Measurements from ENCODE around the gene SPATA33.
"Not testable (repeated sequence)": the region's sequence is repeated elsewhere in the genome, so short reads cannot be mapped to it uniquely, and the experiment has no call there.

Gene SPATA33

DNA sequence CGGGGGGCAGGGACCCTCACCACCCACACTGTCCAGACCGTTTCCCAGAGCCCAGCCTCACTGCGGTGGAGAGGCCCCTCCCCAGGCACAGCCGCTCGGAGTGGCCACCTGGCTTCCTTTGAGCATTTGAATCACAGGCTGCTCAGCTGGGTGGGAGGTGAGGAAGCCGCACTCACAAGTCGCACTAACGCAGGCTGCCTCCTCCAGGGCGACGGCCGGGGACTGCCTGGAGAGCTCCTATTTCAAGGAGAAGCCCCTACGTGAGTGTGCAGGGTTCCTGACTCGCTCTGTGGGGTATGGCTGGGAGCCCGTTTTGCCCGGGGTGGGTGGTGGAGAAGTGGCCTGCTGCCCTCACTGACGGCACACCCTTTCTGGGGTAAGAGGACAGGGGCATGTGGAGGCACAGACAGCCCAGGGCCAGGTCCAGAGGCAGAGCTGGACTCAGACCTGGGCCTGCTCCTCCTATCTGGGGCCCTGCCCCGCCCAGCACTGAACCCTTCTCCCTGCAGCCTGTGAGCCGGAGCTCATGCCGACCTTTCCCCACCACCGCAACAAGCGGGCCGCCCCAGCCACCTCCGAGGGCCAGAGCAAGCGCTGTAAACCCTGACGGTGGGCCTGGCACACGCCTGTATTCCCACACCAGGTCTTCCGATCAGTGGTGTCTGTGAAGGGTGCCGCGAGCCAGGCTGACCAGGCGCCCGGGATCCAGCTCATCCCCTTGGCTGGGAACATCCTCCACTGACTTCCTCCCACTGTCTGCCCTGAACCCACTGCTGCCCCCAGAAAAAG is 37.6 kb downstream of the SPATA33 start:
- no peak for DNase-seq

DNA sequence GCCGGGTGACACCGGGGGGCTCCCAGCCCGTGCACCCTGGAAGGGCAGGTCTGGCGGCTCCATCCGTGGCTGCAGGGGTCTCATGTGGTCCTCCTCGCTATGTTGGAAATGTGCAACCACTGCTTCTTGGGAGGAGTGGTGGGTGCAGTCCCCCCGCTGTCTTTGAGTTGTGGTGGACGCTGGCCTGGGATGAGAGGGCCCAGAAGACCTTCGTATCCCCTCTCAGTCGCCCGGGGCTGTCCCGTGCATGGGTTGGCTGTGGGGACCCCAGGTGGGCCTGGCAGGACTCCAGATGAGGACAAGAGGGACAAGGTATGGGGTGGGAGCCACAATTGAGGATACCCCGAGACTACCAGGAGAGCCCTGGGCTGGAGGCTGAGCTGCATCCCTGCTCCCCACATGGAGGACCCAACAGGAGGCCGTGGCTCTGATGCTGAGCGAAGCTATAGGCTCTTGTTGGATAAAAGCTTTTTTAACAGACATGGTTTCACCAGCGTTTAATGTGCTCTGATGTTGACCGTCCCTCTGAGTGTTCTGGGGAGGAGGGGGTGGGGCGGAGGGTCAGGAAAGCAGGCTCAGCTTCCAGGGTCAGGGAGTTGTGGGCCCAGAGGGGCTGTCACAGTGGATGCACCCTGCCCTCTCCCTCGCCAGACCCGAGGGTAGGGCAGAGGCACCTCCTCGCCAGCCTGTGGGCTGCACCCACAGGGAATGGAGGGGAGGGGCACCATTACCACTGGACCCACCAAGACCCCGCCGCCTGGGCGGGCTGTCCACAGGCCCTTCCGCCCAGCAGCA is 38.4 kb downstream of the SPATA33 start:
- DNase-seq = no peak

DNA sequence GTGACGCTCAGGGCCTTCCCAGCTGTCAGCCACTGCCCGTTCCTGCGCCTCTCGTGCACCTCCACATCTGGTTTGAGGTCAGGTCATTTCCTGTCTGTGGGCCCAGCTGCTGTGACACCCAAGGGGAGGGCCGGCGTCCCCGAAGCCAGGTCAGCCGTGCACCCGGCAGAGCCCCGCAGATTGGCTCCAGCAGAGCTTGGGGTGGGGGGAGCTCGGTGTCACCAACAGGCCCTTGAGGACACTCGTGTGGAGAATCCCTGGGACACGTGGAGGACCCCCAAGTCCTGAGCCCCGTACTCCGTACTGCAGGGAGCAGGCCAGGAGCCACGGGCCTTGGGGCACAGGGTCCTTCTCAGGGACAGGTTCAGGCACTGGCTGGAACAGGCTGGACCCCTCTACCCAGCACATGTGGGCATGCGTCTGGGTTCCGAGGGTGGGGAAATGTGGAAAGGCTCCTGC is 39.1 kb downstream of the SPATA33 start:
- DNase-seq = no peak

DNA sequence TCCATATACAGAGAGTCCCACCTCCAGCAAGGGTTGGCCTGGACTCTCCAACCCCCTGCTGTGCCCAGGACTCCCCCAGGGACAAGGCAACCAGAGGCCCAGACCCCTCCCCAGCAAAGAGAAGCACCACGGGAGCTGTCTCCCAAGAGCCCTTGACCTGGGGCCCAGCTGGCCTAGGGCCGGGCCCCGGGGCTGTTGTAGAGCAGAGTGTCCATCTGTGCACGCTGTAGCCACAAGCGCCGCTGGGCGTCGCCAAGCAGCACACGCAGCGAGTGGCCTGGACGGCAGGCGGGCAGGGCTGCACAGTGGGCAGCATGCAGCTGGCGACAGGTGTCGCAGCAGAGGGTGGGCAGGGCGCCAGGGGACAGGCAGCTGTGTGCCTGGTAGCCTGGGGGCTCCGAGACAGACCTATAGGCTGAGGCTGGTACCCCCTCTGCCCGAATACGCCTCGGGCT is 39.6 kb downstream of the SPATA33 start:
- DNase-seq = no peak

DNA sequence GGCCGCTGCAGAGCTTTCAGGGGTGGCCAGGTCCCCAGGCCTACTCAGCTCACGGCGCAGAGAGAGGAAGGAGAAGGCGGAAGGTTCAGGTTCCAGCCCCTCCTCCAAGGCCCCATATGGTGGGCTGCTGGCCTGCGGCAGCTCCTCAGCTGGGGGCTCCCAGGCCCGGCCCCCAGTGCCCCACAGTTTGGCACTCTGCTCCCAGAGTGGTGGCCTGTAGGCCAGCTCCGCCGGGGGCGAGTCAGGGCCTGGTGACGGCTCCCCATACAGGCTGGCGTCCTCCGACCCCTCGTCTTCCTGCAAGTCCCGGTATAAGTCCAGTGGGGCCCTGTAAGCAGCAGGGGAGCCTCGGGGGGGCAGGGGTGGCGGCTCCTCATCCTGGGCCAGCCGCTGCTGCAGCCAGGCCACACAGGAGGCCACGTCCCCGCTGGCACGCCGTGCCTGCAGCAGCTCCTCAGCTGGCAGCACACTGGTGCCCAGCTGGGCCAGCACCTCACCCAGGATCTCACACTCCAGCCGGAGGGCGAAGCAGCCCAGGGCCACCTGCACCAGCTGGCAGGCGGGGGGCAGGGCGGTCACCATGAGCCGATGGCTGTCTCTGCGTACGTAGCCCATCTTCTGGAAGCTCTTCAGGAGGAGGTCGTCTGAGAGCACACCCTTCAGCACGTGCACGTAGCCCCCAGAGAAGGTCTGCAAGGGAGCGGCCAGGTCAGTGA is 40.1 kb downstream of the SPATA33 start:
- DNase-seq = no peak

DNA sequence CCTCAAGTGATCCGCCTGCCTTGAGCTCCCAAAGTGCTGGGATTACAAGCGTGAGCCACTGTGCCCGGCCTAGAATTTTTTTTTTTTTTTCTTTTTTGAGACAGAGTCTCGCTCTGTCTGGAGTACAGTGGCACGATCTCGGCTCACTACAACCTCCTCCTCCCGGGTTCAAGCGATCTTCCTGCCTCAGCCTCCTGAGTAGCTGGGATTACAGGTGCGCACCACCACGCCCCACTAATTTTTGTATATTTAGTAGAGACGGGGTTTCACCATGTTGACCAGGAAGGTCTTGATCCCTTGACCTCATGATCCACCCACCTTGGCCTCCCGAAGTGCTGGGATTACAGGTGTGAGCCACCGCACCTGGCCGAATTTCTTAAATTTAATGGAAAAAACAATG is 41.1 kb downstream of the SPATA33 start:
- not testable (repeated sequence) for DNase-seq

DNA sequence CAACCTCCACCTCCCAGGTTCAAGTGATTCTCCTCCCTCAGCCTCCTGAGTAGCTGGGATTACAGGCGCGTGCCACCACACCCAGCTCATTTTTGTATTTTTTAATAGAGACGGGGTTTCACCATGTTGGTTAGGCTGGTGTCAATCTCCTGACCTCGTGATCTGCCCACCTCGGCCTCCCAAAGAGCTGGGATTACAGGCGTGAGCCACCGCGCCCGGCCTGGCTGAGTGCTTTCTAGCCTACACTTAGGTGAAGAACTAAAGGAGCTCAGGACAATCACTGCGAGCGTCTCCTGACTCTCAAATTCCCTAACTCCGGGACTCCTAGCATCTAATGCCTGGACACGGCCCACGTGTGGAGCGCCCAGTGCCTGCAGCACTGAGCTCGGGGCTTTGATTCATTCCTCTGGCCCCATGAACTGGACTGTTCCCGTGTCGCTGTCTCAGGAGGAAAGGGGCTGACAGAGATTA is 42.0 kb downstream of the SPATA33 start:
- DNase-seq = not testable (repeated sequence)

DNA sequence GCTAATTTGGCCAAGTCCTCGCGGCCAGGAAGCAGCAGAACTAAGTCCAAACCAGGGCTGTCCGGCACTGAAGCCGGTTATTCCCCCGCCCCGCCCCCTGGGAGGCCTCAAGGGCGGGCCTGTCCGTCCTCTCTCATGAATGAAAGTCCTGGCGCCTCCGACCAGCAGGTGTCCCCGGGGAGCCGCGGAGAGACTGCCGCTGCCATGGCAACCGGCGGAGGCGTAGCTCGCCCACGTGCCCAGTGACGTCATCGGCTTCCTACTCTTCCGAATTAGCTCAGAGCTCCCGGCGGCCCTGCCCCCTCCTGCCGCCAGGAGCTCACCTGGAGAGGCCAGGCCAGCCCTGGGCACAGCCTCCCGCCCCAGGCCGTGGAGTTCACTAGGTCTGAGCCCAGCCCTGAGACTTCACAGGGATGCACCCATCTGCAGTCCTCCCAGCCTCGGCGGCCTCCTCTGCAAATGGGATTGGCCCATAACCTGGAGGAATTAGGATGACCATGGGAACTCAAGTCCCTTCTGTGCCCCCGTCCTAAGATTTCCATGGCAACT is 42.5 kb downstream of the SPATA33 start:
- DNase-seq = peak; percentile 98

DNA sequence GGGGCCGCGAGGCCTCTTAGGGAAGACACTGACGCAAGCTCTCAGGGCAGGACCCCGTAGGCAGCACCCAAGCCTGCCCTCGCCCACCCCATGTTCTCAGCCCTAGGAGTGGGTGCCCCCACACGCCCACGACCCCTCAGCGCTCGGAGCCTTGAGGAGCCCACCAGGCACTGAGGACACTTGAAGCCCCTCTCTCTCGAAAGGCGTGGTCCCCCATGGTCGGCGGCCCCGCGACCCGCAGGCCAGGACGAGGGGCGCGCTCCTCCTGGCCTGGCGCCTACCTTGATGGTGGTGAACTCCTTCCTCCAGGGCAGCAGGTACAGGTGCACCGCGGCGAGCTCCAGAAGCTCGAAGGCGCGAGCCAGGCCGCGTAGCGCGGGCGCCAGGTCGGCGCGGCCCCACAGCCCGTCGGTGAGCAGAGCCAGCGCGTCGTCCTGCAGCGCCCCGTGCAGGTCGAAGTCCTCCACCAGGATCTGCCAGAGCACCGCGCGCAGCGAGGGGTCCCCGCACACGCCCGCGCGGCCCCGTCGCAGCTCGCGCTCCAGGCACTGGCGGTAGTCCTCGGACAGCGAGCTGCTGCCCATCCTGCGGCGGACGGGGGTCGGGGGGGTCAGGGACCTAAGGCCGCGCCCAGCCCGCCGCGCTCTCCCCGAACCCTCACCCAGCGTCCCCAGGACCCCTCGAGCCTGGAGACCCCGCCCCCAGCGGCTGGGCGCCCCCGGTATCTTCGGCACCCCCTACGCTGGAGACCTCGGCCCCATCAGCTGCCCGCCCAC is 43.2 kb downstream of the SPATA33 start:
- no peak for DNase-seq

DNA sequence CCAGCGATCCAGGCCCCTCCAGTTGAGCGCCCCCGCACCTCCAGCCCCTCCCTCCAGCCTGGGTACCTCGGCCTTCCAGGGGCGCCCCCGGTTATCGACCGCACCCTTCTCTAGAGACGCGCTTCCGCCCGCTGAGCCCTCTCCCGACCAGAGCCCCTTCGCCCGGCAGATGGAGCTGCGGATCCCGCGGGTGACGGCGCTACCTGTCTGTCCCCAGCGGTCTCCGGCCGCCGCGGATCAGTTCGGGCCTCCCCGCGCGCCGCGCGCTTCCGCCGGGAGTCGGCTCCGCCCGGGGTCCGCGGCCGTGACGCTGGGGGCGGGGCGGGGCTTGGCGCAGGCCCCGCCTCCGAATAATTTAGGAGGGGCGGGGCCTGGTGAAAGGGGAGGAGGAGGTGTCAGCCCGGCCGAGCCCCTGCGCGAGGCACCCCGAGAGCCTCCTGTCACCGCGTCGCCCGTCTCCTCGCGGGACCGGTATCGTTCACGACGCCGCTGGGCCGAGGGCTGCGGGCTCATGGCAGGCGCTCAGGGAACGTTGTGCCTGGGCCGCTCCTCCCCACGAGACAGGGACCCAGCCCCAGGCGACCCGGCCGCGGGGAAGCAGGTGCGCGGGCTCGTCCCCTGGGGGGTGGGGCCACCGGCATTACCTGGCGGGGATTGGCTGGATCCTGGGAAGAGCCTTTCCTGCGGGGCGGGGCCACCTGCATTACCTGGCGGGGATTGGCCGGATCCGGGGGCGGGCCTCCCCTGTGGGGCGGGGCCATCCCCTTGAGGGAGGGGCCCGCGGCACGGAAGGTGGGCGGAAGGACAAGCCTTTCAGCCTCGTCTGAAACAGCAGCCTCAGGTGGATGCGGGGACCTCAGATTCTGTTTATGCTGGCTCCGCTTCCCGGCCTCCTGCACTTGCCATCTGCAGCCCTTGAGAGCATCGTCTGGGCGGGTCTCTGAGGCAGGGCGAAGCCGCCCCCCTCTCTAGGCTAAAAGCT is 44.1 kb downstream of the SPATA33 start, which contains the start of gene SPATA2L:
TSS of gene SPATA2L (minus strand) at position 281 of the 982 bp plus-strand sequence. CDS start 473 bp downstream, outside the sequence.
- peak; percentile 97 for DNase-seq

DNA sequence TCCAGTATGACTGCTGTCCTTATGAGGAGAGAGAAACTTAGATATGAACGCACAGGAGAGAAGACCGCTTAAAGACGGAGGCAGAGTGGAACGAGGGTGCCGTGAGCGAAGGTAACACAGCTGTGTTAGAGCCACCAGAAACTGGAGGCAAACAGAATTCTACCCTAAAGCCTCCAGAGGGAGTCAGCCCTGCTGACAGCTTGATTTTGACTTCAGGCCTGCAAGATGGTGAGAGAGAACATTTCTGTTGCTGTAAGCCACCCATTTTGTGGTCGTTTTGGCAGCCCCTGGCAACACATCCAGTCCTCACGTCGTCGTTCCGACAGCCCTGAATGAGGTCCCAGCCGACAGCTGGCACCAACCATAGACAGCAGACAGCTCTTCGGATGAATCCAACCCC is 46.6 kb downstream of the SPATA33 start:
- no peak for DNase-seq

DNA sequence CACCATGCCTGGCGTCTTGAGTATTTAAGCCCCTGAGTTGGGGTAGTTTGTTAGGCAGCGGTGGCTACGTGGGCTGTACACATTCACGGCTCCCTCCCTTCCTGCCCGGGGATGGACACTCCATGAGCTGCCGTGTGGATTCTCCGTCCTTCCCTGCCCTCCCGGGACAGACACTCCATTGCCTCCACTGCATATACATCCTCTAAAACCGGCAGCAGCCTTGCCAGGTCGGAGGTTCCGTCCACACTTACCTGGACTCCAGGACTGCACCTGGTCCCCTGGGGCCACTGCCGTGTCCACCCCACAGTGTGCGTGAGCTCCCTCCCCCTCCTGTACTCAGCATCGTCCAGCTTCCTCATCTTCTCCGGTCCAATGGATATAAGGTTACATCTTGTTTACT is 47.4 kb downstream of the SPATA33 start:
- DNase-seq = no peak

DNA sequence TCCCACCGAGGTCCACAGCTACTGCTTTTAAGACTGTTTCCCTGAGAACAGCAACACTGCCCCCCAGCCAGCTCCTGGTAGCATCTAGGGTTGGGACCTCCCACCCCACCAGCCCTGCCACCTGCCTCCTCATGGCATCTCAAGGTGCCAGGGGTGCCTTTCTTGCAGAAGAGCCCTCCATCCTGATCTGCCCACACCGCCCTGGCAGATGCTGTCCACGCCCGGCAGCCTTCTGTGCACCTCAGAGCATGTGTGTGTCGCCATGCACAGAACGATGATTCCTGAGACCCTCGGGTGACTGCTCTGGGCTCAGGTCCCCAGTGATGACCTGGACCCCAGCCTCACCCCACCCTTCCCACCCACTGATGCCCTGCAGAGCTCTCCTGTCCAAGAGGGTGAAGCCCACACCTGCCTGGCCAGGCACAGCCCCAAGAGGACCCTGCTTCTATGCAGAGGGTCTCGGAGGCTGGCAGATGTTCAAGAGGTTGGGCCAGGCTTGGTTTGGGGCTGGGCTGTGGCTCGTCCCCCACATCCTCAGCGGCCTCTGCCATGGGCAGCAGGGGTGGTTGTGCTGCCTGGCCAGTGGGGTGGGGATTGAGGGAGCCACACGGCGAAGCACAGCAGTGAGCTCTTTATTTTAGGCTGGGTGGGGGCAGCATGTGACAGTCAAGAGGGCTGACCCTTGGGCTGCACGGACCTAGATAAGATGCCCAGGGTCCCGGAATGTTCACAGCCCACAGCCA is 49.1 kb downstream of the SPATA33 start:
- DNase-seq = no peak

DNA sequence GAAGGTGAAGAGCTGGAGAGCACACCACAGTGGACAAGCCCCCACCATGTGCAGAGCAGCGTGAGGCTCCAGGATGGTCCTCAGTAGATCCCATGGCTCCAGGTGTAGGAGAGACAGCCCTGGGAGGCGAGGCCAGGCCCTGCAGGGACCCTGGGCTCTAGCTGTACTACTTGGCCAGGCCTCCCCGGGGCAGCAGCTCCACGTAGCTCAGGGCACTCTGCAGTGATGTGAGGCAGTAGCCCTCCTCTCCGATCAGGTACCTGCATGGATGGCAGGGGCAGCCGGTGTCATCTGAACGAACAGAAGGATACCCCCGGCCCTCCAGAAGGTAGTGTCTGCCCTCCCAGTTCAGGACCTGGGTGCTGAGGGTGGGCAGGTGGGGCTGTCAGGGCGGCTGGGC is 50.1 kb downstream of the SPATA33 start:
- no peak for DNase-seq

DNA sequence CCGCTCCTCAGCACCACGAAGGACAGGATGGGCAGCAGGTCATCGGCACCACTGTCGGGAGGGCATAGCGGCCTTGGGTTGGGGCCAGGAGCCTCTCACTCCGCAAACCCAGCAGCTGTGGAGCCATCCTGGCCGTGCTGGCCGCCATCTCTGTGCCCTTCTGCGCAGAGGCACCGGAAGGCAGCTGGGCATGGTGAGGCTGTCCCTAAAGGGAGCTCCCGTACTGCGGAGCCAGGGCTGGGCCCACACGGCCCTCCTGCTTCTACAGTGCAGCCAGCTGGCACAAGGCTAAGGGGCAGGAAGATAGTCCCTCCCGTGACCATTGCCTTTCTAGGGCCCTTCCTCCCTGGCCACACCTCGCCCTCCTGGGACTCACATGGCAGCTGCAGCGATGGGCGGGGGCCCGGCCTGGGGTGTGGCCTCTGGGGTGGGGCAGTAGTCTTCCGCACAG is 50.9 kb downstream of the SPATA33 start:
- DNase-seq = no peak

DNA sequence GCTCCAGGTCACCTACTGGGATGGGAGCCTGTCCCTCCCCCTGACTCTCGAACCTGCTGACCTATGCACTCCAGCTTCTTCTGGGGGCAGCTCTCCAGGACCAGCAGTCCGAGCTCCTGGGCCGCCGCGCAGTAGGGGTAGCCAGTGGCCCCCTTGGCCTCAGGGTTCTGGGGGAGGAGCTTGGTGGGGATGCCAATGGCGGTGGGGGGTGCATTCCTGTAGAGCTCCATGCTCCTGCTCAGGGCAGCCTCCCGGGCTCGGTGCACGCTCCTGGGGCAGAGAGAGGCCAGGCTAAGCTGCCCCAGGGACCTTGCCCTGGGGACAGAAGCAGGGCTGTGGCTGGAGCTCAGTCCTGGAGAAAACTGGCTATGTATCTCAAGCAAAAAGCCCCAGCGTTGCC is 51.5 kb downstream of the SPATA33 start:
- DNase-seq = no peak

DNA sequence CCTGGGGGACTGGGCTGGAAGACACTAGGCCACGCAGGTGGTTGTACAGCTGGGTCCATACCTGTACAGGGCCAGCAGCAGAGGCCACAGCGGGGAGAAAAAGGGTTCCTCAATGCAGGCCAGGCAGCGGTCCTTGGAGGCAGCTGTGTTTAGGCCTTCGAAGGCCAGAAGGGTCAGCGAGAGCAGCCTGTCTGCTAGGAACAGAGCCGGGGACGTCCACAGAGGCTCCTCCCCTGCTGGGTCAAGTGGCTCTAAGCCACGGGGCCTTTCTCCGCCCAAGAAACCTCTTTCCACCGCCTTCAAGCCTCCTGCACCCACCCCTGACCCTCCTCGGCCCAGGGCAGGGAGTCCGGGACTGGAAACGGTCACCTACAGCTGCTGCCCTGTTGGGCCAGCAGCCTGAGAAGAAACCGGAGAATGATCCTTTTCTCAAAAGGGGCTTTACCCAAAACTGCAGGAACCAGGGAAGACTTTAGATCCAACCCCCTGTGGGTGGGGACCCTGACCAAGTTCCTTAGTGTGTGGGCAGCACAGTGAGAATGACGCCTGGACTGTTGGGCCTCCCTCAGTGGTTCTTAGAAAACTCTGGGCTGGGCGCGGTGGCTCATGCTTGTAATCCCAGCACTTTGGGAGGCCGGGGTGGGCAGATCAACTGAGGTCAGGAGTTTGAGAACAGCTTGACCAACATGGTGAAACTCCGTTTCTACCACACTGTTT is 52.2 kb downstream of the SPATA33 start:
- DNase-seq = no peak

DNA sequence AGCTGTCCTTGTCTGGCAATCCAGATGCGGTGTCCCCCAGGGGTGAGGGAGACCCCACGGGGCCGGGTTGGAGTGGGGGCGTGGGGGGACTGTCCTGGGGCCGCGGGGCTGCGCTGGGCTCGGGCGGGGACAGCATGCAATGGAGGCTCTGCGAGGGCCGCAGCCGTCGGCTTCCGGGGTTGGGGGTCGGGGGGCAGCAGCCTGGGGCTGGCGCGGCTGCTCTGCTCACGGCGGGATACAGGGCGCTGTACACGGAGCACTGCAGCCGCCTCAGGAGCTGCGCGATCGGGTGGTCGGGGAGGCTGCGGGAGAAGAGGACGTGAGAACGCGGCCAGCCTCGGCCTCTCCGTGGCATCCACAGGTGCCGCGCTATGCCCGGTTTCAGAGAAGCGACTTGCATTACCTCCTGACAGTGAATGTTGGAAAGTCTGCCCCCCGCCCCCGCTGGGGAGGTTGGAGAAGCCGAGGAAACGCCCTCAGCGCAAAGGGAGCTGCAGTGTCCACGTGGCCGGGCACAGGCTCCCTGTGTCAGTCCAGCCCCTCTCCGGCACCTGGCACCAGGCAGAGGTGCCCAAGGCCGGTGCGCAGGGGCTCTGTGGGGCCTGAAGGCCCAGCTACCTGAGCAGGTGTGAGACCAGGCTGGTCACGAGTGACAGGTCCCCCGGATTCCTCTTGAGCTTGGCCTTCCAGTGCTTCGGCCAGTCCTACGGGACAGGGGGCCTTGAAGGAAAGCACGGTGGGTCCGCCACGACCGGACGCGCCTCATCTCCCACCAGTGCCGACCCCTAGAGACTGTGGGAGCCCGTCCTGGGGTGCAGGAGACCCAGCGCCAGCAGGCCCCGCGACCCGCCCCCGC is 53.3 kb downstream of the SPATA33 start:
- DNase-seq = no peak

Data from activated T-cell treated with anti-CD3 and anti-CD28 coated beads for 4 hours (primary cell).